Subcutaneous abdominal adipose tissue (tissue), 5 donors: ENCODE measurements around the gene ARPC5.

Experiments used
- H3K27ac ChIP-seq: one replicate; pipeline ENCODE4 v1.7.0; 2013; ENCODE audit warnings: low read depth, mild to moderate bottlenecking, inconsistent platforms, low read length, moderate library complexity
- H3K27me3 ChIP-seq, 5 donors: one replicate each; pipeline ENCODE4 v1.7.0; 2013; ENCODE audit warnings: low read length in 5 of 5, inconsistent platforms in 1 of 5; ENCODE audit not compliant: control insufficient read depth in 5 of 5, insufficient read depth in 4 of 5
- H3K36me3 ChIP-seq, 5 donors: one replicate each; pipeline ENCODE4 v1.7.0; 2013; ENCODE audit warnings: low read length in 5 of 5; ENCODE audit not compliant: control insufficient read depth in 5 of 5, insufficient read depth in 5 of 5
- H3K4me1 ChIP-seq, 5 donors: one replicate each; pipeline ENCODE4 v1.7.0; 2013; ENCODE audit warnings: low read length in 5 of 5, mild to moderate bottlenecking in 3 of 5, moderate library complexity in 1 of 5; ENCODE audit not compliant: control insufficient read depth in 5 of 5, insufficient read depth in 5 of 5
- H3K4me3 ChIP-seq, 5 donors: one replicate each; pipeline ENCODE4 v1.7.0; 2013; ENCODE audit warnings: low read length in 5 of 5, low read depth in 1 of 5
- H3K9ac ChIP-seq, 5 donors: one replicate each; pipeline ENCODE4 v1.7.0; 2013; ENCODE audit warnings: low read length in 5 of 5, mild to moderate bottlenecking in 4 of 5, moderate library complexity in 3 of 5
- H3K9me3 ChIP-seq, 5 donors: one replicate each; pipeline ENCODE4 v1.7.0; 2013; ENCODE audit warnings: low read length in 5 of 5; ENCODE audit not compliant: control insufficient read depth in 5 of 5
- donor health status: healthy.
- donor health status: healthy.
- donor health status: healthy.
- donor health status: healthy.
- donor health status: healthy.

Gene ARPC5

GRCh38 chr1:183592733-183593132 is 42.9 kb downstream of the ARPC5 start:
- Histone ChIP-seq H3K27ac (no peak overlapping the region), H3K4me3 (no peak overlapping the region), H3K36me3 (no peaks in the 10 kb centered on the region), H3K4me1 (peaks cover 0 to 19% (median 1%) of the 10 kb centered on the region in 5 donors), H3K9ac (no peak overlapping the region), H3K9me3 (no peaks in the 10 kb centered on the region), H3K27me3 (no peaks in the 10 kb centered on the region)

- Histone ChIP-seq H3K36me3 (peaks cover 0 to 5% (median 0%) of the 10 kb centered on the region in 5 donors), H3K9ac (peak within 1 kb of the TSS in 3 of 5 donors; percentile 26 to 63 (median 34)), H3K27me3 (no peaks in the 10 kb centered on the region), H3K27ac (peak within 1 kb of the TSS; percentile 9), H3K4me3 (peak within 1 kb of the TSS in 4 of 5 donors; percentile 37 to 67 (median 48)), H3K4me1 (peaks cover 0 to 24% (median 0%) of the 10 kb centered on the region in 5 donors), H3K9me3 (no peaks in the 10 kb centered on the region)
Observed at GRCh38 chr1:183590244-183591191, 45.1 kb downstream of the ARPC5 start, which contains the start of gene NCF2. TSS of gene NCF2 (minus strand) at chr1:183590459. CDS start at chr1:183590329, 130 bp downstream.

GRCh38 chr1:183589874-183590243 is 45.7 kb downstream of the ARPC5 start:
- peaks cover 0 to 5% (median 0%) of the 10 kb centered on the region in 5 donors for H3K36me3 ChIP-seq
- no peak overlapping the region for H3K27ac ChIP-seq
- H3K4me1 ChIP-seq, result peaks cover 0 to 24% (median 0%) of the 10 kb centered on the region in 5 donors
- peak overlapping the region in 3 of 5 donors; percentile 26 to 63 (median 34) for H3K9ac ChIP-seq
- no peaks in the 10 kb centered on the region for H3K27me3 ChIP-seq
- peak overlapping the region in 4 of 5 donors; percentile 37 to 67 (median 48) for H3K4me3 ChIP-seq
- H3K9me3 ChIP-seq, result no peaks in the 10 kb centered on the region

- H3K9me3 ChIP-seq, result no peaks in the 10 kb centered on the region
- H3K27me3 ChIP-seq, result no peaks in the 10 kb centered on the region
- peaks cover 0 to 24% (median 0%) of the 10 kb centered on the region in 5 donors for H3K4me1 ChIP-seq
- H3K27ac ChIP-seq, result no peak overlapping the region
- peaks cover 0 to 5% (median 0%) of the 10 kb centered on the region in 5 donors for H3K36me3 ChIP-seq
- peak overlapping the region in 4 of 5 donors; percentile 37 to 67 (median 48) for H3K4me3 ChIP-seq
- no peak overlapping the region for H3K9ac ChIP-seq
Observed at GRCh38 chr1:183589384-183589783, 46.2 kb downstream of the ARPC5 start.

- peak overlapping the region; percentile 31 to 56 (median 41) for H3K4me3 ChIP-seq
- H3K27ac ChIP-seq, result no peak overlapping the region
- H3K4me1 ChIP-seq, result peaks cover 0 to 21% (median 0%) of the 10 kb centered on the region in 5 donors
- H3K9ac ChIP-seq, result no peak overlapping the region
- no peaks in the 10 kb centered on the region for H3K27me3 ChIP-seq
- H3K9me3 ChIP-seq, result no peaks in the 10 kb centered on the region
- H3K36me3 ChIP-seq, result peaks cover 0 to 5% (median 0%) of the 10 kb centered on the region in 5 donors
Observed at GRCh38 chr1:183588827-183589226, 46.8 kb downstream of the ARPC5 start.

- Histone ChIP-seq H3K27ac (no peak overlapping the region), H3K4me1 (peaks cover 0 to 10% (median 0%) of the 10 kb centered on the region in 5 donors), H3K4me3 (no peak overlapping the region)
Observed at GRCh38 chr1:183586926-183587325, 48.7 kb downstream of the ARPC5 start.

GRCh38 chr1:183586455-183586854 is 49.1 kb downstream of the ARPC5 start:
- H3K4me3 ChIP-seq, result no peak overlapping the region
- H3K4me1 ChIP-seq, result peaks cover 0 to 10% (median 0%) of the 10 kb centered on the region in 5 donors
- H3K27me3 ChIP-seq, result no peaks in the 10 kb centered on the region
- no peaks in the 10 kb centered on the region for H3K9me3 ChIP-seq
- peaks cover 0 to 5% (median 0%) of the 10 kb centered on the region in 5 donors for H3K36me3 ChIP-seq
- no peak overlapping the region for H3K27ac ChIP-seq
- no peak overlapping the region for H3K9ac ChIP-seq

More at GRCh38 chr1:183586926-183587325, 48.7 kb downstream of the ARPC5 start:
- H3K36me3 ChIP-seq, result peaks cover 0 to 5% (median 0%) of the 10 kb centered on the region in 5 donors
- no peaks in the 10 kb centered on the region for H3K9me3 ChIP-seq
- H3K9ac ChIP-seq, result no peak overlapping the region
- no peaks in the 10 kb centered on the region for H3K27me3 ChIP-seq

GRCh38 chr1:183585038-183585437 is 50.5 kb downstream of the ARPC5 start:
- no peaks in the 10 kb centered on the region for H3K27me3 ChIP-seq
- H3K27ac ChIP-seq, result no peak overlapping the region
- no peak overlapping the region for H3K4me3 ChIP-seq
- peaks cover 0 to 5% (median 0%) of the 10 kb centered on the region in 5 donors for H3K36me3 ChIP-seq
- H3K4me1 ChIP-seq, result peaks cover 0 to 11% (median 5%) of the 10 kb centered on the region in 5 donors
- no peak overlapping the region for H3K9ac ChIP-seq
- H3K9me3 ChIP-seq, result no peaks in the 10 kb centered on the region

- no peaks in the 10 kb centered on the region for H3K27me3 ChIP-seq
- H3K9ac ChIP-seq, result no peak overlapping the region
- H3K36me3 ChIP-seq, result peaks cover 0 to 5% (median 0%) of the 10 kb centered on the region in 5 donors
- peaks cover 0 to 14% (median 9%) of the 10 kb centered on the region in 5 donors for H3K4me1 ChIP-seq
- H3K9me3 ChIP-seq, result no peaks in the 10 kb centered on the region
- no peak overlapping the region for H3K4me3 ChIP-seq
- no peak overlapping the region for H3K27ac ChIP-seq
Observed at GRCh38 chr1:183584147-183584546, 51.4 kb downstream of the ARPC5 start.

GRCh38 chr1:183583466-183583865 is 52.1 kb downstream of the ARPC5 start:
- peaks cover 0 to 19% (median 9%) of the 10 kb centered on the region in 5 donors for H3K4me1 ChIP-seq
- H3K36me3 ChIP-seq, result peaks cover 0 to 5% (median 0%) of the 10 kb centered on the region in 5 donors
- no peak overlapping the region for H3K9ac ChIP-seq
- H3K27ac ChIP-seq, result no peak overlapping the region
- H3K27me3 ChIP-seq, result no peaks in the 10 kb centered on the region
- H3K4me3 ChIP-seq, result no peak overlapping the region
- no peaks in the 10 kb centered on the region for H3K9me3 ChIP-seq
